NCI-H526 treated with DMSO at 0.1 percent for 48 hours (cell line): Measurements from ENCODE around the gene COL23A1.
"Not testable (repeated sequence)": the region's sequence is repeated elsewhere in the genome, so short reads cannot be mapped to it uniquely, and the experiment has no call there.

ENCODE experiments used
- DNase-seq: peaks from one replicate; lab custom pipeline; 2025; lab: John Stamatoyannopoulos, UW

The COL23A1 gene

GRCh38 chr5:178505639-178506407 is 84.4 kb downstream of the COL23A1 start:
- no peak for DNase-seq

GRCh38 chr5:178504340-178504960 is 85.7 kb downstream of the COL23A1 start:
- no peak for DNase-seq

- DNase-seq, result no peak
Measured at GRCh38 chr5:178502401-178503100, 87.6 kb downstream of the COL23A1 start.

- DNase-seq, result no peak
Measured at GRCh38 chr5:178499352-178499751, 90.8 kb downstream of the COL23A1 start.

- no peak for DNase-seq
Measured at GRCh38 chr5:178496642-178497041, 93.6 kb downstream of the COL23A1 start.

- no peak for DNase-seq
Measured at GRCh38 chr5:178496214-178496613, 94.0 kb downstream of the COL23A1 start.

GRCh38 chr5:178495706-178496105 is 94.5 kb downstream of the COL23A1 start:
- DNase-seq, result no peak

- DNase-seq, result no peak
Measured at GRCh38 chr5:178492278-178492677, 97.9 kb downstream of the COL23A1 start.

- no peak for DNase-seq
Measured at GRCh38 chr5:178490935-178491652, 99.1 kb downstream of the COL23A1 start.

GRCh38 chr5:178489271-178489976 is 100.8 kb downstream of the COL23A1 start:
- DNase-seq, result no peak

- DNase-seq, result no peak
Measured at GRCh38 chr5:178488696-178489095, 101.5 kb downstream of the COL23A1 start.

GRCh38 chr5:178487911-178488600 is 102.1 kb downstream of the COL23A1 start:
- no peak for DNase-seq

- not testable (repeated sequence) for DNase-seq
Measured at GRCh38 chr5:178486878-178487512, 103.2 kb downstream of the COL23A1 start.

- DNase-seq, result no peak
Measured at GRCh38 chr5:178486239-178486641, 104.0 kb downstream of the COL23A1 start.

GRCh38 chr5:178483620-178484019 is 106.6 kb downstream of the COL23A1 start:
- DNase-seq, result no peak

- DNase-seq, result no peak
Measured at GRCh38 chr5:178479261-178479660, 110.9 kb downstream of the COL23A1 start.

GRCh38 chr5:178478370-178478769 is 111.8 kb downstream of the COL23A1 start:
- DNase-seq, result no peak

GRCh38 chr5:178477802-178478201 is 112.4 kb downstream of the COL23A1 start:
- DNase-seq, result no peak

- no peak for DNase-seq
Measured at GRCh38 chr5:178476972-178477754, 113.0 kb downstream of the COL23A1 start.

- DNase-seq, result no peak
Measured at GRCh38 chr5:178476531-178476930, 113.7 kb downstream of the COL23A1 start.
